Prostate gland (tissue), 2 donors: ENCODE measurements around the gene GNB1.

Experiments used
- POLR2A ChIP-seq: fragments of 450-650 bp; IDR thresholded peaks from one replicate; pipeline ENCODE4 v1.6.1; 2016; ENCODE audit warnings: antibody characterized with exemption, mild to moderate bottlenecking
- TF ChIP-seq, protein P1 (sequence below), 4 experiments: fragments of 200-600 bp in 2 of 4; fragments of 450-650 bp in 2 of 4; sonication (generic) in 2 of 4; IDR thresholded peaks; 1 replicate in 3 of 4; 2 replicates in 1 of 4; pipeline ENCODE4 v1.5.1; 2016 to 2019; ENCODE audit warnings: antibody characterized with exemption in 4 of 4, mild to moderate bottlenecking in 2 of 4, moderate library complexity in 2 of 4

DNA sequence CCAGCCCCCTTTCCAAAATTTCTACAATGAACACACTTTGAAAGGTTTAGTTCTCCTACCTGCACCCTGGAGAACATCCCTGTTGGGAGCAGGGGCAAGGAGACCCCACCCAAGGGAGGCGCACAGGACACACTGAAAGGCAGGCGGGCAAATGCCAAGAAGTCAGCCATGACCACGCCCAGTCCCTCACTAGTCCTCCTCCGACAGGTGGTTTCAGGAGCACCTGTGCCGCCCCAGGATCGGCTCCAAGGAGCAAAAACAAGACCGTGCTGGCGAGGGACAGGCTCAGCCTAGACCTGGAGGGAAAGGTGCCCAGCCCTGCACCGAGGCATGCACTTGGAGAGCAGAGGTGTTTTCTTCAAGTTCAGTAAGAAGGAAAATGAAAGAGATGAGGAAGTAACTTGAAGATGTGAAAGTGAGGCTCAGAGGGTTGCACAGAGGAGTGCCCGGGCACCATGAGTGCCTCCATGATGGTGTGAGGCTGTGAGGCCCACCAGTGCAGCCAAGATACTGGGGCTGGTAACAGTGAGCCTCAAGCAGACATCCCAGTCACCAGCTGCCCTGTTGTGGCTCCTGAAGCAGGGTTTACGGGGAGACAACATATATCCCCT lies 93.1 kb downstream of the GNB1 start:
- TF ChIP-seq, protein P1, sequence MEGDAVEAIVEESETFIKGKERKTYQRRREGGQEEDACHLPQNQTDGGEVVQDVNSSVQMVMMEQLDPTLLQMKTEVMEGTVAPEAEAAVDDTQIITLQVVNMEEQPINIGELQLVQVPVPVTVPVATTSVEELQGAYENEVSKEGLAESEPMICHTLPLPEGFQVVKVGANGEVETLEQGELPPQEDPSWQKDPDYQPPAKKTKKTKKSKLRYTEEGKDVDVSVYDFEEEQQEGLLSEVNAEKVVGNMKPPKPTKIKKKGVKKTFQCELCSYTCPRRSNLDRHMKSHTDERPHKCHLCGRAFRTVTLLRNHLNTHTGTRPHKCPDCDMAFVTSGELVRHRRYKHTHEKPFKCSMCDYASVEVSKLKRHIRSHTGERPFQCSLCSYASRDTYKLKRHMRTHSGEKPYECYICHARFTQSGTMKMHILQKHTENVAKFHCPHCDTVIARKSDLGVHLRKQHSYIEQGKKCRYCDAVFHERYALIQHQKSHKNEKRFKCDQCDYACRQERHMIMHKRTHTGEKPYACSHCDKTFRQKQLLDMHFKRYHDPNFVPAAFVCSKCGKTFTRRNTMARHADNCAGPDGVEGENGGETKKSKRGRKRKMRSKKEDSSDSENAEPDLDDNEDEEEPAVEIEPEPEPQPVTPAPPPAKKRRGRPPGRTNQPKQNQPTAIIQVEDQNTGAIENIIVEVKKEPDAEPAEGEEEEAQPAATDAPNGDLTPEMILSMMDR (IDR thresholded peaks at IDR 0.05), result no peak
- TF ChIP-seq POLR2A, result no peak
